PC-3 (cell line): ENCODE results near the gene KDM3B.
A peak's percentile ranks its signal among the peaks of the same experiment; 100 is the strongest.

ENCODE experiments used
- CTCF ChIP-seq: fragments of 300-600 bp; sonication (generic); conservative IDR thresholded peaks from 2 replicates; pipeline ENCODE4 v1.5.1; 2017; ENCODE audit warnings: antibody characterized with exemption, low read depth, mild to moderate bottlenecking, low read length
- EZH2 ChIP-seq: fragments of 300-600 bp; sonication (generic); IDR thresholded peaks from one replicate; pipeline ENCODE4 v1.6.1; 2017; ENCODE audit warnings: antibody characterized with exemption, mild to moderate bottlenecking, low read length; ENCODE audit not compliant: unreplicated experiment
- EZH2phosphoT487 ChIP-seq: fragments of 300-600 bp; sonication (generic); IDR thresholded peaks from 2 replicates; pipeline ENCODE4 v1.6.1; 2018; ENCODE audit warnings: mild to moderate bottlenecking, antibody characterized with exemption, low read length, borderline replicate concordance

DNA sequence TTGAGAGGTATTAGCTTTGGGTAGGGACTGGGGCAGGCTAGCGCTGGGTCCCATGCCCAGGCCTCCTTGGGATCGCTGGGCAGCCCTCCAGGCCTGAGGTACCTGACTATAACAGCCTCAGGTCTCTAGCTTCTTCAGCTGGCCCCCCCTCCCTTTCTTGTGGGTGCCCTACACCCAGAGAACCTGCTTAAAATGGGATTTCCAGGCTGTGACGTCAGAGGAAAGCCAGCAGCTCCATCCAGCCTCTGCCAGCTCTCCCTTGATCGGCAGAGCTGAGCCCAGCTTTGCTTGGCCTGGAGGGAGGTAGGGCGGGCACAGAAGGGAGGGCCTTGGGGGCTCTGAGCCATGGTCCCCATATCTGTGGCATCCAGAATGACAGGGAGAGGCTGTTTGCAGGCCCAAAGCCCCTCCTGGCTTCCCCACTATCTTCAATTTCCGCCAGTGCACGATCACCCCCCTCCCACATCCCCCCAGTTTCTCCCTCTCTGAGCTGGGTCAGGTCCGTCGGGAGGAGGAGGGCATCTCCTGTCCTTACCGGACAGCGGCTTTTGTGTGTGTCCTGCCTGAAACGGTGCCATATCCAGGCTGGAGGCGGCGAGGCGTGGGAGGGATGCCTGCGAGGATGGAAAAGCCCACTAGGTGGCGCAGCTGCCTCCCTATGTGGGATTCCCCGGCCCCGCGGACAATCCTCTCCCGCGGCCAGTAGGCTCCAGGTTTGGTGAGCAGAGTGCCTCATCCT is 97.2 kb downstream of the KDM3B start:
- TF ChIP-seq CTCF, result peak; percentile 82
- no peak for TF ChIP-seq EZH2
- TF ChIP-seq EZH2phosphoT487, result no peak
